Type B pancreatic cell (in vitro differentiated cells): ENCODE results near the gene CD8A. TPM values are rescaled to one million over a fixed set of nuclear protein-coding genes. Genes with fewer than 3 reads are reported as not detected.

Experiments
- DNase-seq: peaks from one replicate; pipeline ENCODE4 v3.0.0; 2021; ENCODE audit warnings: mixed read lengths; ENCODE audit not compliant: unreplicated experiment; ENCODE audit errors: extremely low spot score
- H3K27ac Mint-ChIP-seq: 2 replicates; pipeline ENCODE4 v1.8.0; 2021; ENCODE audit warnings: mild to moderate bottlenecking, mixed read lengths
- H3K27me3 Mint-ChIP-seq: 2 replicates; pipeline ENCODE4 v1.8.0; 2021; ENCODE audit warnings: mixed read lengths
- H3K36me3 Mint-ChIP-seq: 2 replicates; pipeline ENCODE4 v1.8.0; 2021; ENCODE audit warnings: mixed read lengths
- H3K4me1 Mint-ChIP-seq: one replicate; pipeline ENCODE4 v1.8.0; 2021; ENCODE audit warnings: mixed read lengths; ENCODE audit not compliant: unreplicated experiment
- H3K4me3 Mint-ChIP-seq: 2 replicates; pipeline ENCODE4 v1.8.0; 2021; ENCODE audit warnings: mild to moderate bottlenecking, mixed read lengths
- H3K9me3 Mint-ChIP-seq: 2 replicates; pipeline ENCODE4 v1.8.0; 2021; ENCODE audit warnings: mixed read lengths
- CTCF ChIP-seq: fragments of 200-600 bp; sonication (generic); conservative IDR thresholded peaks from 2 replicates; pipeline ENCODE4 v1.5.0; 2021; ENCODE audit warnings: antibody characterized with exemption, mild to moderate bottlenecking
- total RNA-seq: library from RNA; stranded (reverse); gene quantifications from 2 replicates; pipeline ENCODE4 v1.2.1, GENCODE V29; 2021; ENCODE audit warnings: low replicate concordance

The CD8A gene
- total RNA-seq, 1 donor from 2014 or later, result 0.34 TPM

- no peak for DNase-seq
- peaks cover 5% of the 10 kb centered on the region for H3K4me1 Mint-ChIP-seq
- H3K4me3 Mint-ChIP-seq, result no peak overlapping the region
- H3K9me3 Mint-ChIP-seq, result no peaks in the 10 kb centered on the region
- H3K27me3 Mint-ChIP-seq, result peaks cover 4% of the 10 kb centered on the region
- H3K27ac Mint-ChIP-seq, result no peak overlapping the region
- H3K36me3 Mint-ChIP-seq, result no peaks in the 10 kb centered on the region
- TF ChIP-seq CTCF, result no peak
Measured at GRCh38 chr2:86822668-86823345, 32.1 kb upstream of the CD8A start.

GRCh38 chr2:86821842-86822241 lies 31.1 kb upstream of the CD8A start:
- no peak for TF ChIP-seq CTCF
- Mint-ChIP-seq H3K27me3 (peaks cover 4% of the 10 kb centered on the region), H3K4me1 (peaks cover 5% of the 10 kb centered on the region), H3K4me3 (no peak overlapping the region), H3K27ac (no peak overlapping the region), H3K36me3 (no peaks in the 10 kb centered on the region), H3K9me3 (no peaks in the 10 kb centered on the region)
- no peak for DNase-seq

GRCh38 chr2:86821306-86821705 lies 30.6 kb upstream of the CD8A start:
- no peak for DNase-seq
- peaks cover 4% of the 10 kb centered on the region for H3K27me3 Mint-ChIP-seq
- no peaks in the 10 kb centered on the region for H3K9me3 Mint-ChIP-seq
- no peaks in the 10 kb centered on the region for H3K36me3 Mint-ChIP-seq
- no peak overlapping the region for H3K27ac Mint-ChIP-seq
- H3K4me1 Mint-ChIP-seq, result peaks cover 5% of the 10 kb centered on the region
- no peak overlapping the region for H3K4me3 Mint-ChIP-seq
- TF ChIP-seq CTCF, result no peak

- Mint-ChIP-seq H3K27ac (no peak overlapping the region), H3K9me3 (no peaks in the 10 kb centered on the region), H3K27me3 (peaks cover 4% of the 10 kb centered on the region), H3K4me3 (no peak overlapping the region), H3K4me1 (peaks cover 5% of the 10 kb centered on the region), H3K36me3 (no peaks in the 10 kb centered on the region)
- DNase-seq, result no peak
- TF ChIP-seq CTCF, result no peak
Measured at GRCh38 chr2:86818957-86819356, 28.2 kb upstream of the CD8A start.

- no peak for TF ChIP-seq CTCF
- Mint-ChIP-seq H3K4me3 (no peak overlapping the region), H3K9me3 (no peaks in the 10 kb centered on the region), H3K4me1 (no peaks in the 10 kb centered on the region), H3K27me3 (no peaks in the 10 kb centered on the region), H3K36me3 (no peaks in the 10 kb centered on the region), H3K27ac (no peak overlapping the region)
- DNase-seq, result no peak
Measured at GRCh38 chr2:86818114-86818801, 27.5 kb upstream of the CD8A start.
